GM21528 (cell line): ENCODE results near the gene DENND6A.
"Not testable (repeated sequence)": the region's sequence is repeated elsewhere in the genome, so short reads cannot be mapped to it uniquely, and the experiment has no call there.

ENCODE experiments used
- ATAC-seq: cut with Tn5 transposase; IDR thresholded peaks from one replicate; pipeline ENCODE4 v1.9.1; 2021; ENCODE audit warnings: mild to moderate bottlenecking, moderate library complexity; ENCODE audit not compliant: unreplicated experiment, low FRiP score

DENND6A gene

GRCh38 chr3:57692396-57693147 lies at the start of gene DENND6A:
TSS of gene DENND6A (minus strand) at chr3:57693077. CDS start at chr3:57693018, 59 bp downstream.
- peak; percentile 76 for ATAC-seq

- no peak for ATAC-seq
Measured at GRCh38 chr3:57740027-57740426, 47.1 kb upstream of the DENND6A start.

GRCh38 chr3:57738391-57738790 lies 45.5 kb upstream of the DENND6A start:
- no peak for ATAC-seq

GRCh38 chr3:57737840-57738239 lies 45.0 kb upstream of the DENND6A start:
- ATAC-seq, result no peak

DNA sequence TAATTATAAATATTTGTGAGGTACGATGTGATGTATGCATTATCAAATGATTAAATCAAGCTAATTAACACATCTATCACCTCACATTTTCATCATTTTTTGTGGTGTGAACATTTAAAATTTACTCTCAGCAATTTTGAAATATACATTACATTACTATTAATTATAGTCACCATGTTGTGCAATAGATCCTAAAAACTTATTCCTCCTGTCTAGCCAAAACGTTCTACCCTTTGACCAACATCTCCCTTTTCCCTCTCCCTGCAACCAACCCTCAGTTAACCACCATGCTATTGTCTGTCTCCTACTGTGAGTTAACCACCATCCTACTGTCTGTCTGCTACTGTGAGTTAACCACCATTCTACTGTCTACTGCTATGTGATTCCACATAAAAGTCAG lies 42.5 kb upstream of the DENND6A start:
- ATAC-seq, result no peak

DNA sequence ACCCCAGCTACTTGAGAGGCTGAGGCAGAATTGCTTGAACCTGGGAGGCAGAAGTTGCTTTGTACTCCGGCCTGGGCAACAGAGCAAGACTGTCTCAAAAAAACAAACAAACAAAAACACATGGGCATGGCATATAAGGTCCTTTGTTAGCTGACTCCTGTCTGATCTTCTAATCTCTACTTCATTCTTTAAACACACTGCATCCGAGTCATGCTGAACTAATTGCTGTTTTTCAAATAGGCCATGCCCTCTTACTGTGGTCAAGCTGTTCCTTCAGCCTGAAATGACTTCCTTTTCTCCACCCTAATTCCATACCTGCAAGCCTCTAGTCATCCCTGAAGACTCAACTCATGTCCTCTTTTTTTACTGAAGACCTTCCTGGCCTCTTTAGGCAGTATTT lies 40.9 kb upstream of the DENND6A start:
- ATAC-seq, result no peak

DNA sequence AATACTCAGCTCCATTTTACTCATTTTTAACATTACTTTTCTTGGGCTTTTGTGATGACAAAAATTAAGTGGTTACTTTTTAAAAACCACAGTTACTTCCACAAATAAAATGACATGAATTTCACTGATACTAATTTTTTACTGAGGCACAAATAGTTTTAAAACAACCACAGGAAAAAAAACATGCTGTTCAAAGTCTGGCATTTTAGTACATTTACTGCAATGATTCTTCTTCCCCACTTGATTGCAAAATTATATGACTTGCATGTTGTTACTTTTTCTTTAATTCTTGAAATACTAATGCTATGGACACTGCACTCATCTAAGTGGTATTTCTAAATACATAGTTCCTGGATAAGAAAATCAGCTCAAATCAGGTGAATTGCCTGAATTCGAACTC lies 38.4 kb upstream of the DENND6A start:
- ATAC-seq, result no peak

DNA sequence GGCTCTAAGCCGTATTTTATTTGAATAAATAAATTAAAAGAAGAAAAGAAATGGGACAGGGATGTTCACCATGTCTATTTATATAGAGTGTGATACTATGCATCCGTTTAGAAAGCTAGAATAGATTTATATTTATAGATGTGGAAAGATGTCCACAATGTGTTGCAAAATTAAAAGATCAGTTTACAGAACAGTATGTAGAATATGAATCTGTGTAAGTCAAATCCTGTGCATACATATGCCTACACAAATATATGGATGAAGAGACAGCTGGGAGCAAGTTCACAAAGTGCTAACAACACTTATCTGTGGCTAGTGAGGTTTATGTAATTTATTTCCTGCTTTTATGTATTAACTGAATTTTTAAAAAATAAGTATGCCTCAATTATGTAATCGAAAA lies 37.8 kb upstream of the DENND6A start:
- no peak for ATAC-seq

DNA sequence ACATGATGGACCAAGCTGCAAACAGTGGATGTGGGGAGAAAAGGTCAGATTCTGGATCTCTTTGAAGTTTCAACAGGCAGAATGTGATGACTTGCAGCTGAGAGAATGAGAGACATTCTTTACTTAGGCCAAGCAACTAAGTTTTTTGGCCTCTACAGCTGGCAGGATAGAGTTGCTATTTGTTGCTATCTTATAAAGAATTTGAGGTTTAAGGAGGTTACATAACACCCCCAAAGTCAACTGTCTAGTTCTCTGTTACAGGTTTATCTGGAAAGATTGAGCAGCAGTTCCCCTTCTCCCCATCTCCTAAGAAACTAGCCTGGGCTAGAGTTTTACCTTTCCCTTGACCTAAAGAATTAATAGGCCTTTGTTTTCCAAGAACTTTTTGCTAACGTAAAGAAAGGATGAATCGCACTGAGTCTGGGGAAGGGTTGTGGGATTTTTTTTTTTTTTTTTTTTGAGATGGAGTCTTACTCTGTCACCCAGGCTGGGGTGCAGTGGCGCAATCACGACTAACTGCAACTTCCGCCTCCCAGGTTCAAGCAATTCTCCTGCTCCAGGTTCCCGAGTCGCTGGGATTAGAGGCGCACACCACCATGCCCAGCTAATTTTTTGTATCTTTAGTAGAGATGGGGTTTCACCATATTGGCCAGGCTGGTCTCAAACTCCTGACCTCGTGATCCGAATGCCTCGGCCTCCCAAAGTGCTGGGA lies 36.6 kb upstream of the DENND6A start:
- ATAC-seq, result no peak

GRCh38 chr3:57727106-57727505 lies 34.2 kb upstream of the DENND6A start:
- ATAC-seq, result no peak

GRCh38 chr3:57726397-57726796 lies 33.5 kb upstream of the DENND6A start:
- no peak for ATAC-seq

DNA sequence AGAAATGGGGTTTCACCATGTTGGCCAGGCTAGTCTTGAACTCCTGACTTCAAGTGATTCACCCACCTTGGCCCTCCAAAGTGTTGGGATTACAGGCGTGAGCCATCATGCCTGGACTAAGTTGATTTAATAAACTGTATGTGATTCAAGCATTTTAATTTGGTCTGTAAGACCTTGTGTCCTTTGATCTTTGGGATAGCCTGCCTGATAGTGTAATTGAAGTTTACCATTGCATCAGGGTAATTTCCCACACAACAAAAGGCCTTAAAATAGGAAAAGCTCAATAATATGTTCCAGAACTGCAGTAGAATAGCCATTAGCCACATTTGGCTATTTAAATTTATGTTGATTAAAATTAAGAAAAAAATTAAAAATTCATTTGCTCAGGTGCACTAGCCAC lies 25.2 kb upstream of the DENND6A start:
- ATAC-seq, result no peak

DNA sequence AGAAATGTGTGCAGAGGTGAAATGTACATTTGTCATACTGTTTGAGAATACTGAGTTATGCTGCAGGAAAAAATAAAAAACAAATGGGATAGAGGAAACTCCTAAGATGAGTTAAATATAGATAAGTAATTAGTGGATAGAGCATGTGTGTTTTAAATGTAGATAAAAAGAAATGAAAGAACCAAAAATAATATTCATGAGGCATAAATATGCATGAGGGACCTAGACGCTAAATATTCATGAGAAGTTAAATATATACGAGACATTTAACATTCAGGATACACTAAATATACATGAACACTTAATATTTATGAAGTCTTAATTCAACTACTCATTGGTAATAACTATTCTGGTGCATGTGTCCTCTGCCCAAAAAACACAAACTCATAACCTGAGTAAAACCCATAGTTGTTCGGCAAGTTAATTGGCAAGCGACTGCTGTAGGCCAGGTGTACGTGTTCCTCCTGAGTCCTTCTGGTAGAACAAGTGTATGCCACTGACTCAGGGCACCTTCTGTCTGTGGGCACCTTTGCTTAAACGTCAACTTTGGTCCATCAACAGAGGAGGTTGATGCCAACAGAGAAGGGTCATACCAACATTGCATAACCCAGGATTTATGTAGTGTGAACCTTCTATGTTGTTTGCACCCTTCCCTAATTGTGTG lies 24.5 kb upstream of the DENND6A start:
- no peak for ATAC-seq

DNA sequence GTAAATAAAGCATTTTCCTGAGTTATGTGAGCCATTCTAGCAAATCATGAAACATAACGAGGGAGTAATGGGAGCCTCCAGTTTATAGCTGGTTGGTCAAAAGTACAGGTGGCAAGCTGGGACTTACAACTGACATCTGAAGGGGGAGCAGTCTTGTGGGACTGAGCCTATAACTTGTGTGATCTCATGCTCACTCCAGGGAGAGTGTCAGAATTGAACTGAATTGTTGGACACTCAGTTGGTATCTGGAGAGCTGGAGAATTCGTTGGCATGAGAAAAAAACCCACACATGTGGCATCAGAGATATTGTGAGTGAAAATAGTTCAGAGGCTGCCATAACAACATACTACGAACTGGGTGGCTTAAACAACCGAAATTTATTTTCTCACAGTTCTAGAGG lies 22.8 kb upstream of the DENND6A start:
- no peak for ATAC-seq

GRCh38 chr3:57709559-57709958 lies 16.7 kb upstream of the DENND6A start:
- ATAC-seq, result no peak

DNA sequence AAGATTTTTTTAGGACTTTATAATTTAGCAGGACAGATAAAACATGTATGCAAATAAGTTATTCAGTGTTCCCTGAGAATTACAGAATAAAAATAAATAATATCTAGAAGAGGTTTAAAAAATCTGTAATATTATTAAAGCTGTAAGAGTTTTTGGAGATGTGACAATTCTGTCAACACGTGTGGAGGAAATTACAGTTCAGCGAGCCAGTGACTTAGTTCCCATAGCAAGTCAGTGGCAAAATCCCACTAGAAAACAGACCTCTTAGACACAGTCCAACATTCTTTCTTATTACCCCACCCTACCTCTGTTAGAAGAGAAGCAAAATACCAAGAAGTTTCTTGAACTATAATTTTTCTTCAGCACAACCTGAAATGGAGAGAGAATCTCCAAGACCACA lies 16.2 kb upstream of the DENND6A start:
- no peak for ATAC-seq

- ATAC-seq, result no peak
Measured at GRCh38 chr3:57706462-57706861, 13.6 kb upstream of the DENND6A start.

DNA sequence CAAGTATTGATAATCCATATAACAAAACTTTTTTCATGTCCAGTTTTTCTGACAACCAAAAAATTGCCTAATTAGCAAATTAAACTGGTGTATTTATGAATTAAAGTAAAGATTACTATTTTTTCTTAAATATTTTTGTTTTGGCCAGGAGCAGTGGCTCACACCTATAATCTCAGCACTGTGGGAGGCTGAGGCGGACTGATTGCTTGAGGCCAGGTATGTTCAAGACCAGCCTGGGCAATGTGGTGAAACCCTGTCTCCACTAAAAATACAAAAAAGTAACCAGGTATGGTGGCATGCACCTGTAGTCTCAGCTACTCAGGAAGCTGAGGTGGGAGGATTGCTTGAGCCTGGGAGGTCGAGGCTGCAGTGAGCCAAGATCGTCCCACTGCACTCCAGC lies 12.5 kb upstream of the DENND6A start:
- not testable (repeated sequence) for ATAC-seq

DNA sequence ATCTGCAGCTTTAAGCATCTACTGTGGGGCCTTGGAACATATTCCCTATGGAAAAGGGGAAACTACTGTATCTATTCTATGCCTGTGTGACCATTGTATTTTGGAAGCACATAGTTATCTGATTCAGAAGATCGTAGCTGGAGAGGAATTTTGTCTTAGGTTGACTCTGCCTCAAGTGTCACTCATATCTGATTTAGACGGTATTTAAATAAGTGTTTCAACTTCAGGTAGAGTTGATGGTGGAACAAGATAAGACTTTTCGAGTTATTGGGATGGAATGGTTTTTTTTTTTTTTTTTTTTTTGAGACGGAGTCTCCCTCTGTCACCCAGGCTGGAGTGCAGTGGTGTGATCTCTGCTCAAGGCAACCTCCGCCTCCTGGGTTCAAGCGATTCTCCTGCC lies 8.9 kb upstream of the DENND6A start:
- no peak for ATAC-seq

DNA sequence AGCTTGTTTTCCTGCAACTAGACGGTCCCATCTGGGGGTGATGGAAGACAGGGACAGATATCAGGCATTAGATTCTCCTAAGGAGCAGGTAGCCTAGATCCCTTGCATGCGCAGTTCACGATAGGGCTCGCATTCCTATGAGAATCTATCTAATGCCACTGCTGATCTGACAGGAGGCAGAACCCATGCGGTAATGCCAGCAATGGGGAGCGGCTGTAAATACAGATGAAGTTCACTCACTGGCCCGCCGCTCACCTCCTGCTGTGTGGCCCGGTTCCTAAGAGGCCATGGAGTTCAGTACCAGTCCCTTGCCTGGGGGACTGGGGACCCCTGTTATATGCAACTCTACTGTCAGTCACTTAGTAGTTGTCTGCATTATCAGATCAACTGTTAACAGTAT lies 7.9 kb upstream of the DENND6A start:
- no peak for ATAC-seq

- no peak for ATAC-seq
Measured at GRCh38 chr3:57699591-57699990, 6.7 kb upstream of the DENND6A start.
